HepG2 (cell line): Measurements from ENCODE around the gene DNAJB8. TPM values are rescaled to one million over a fixed set of nuclear protein-coding genes. Genes with fewer than 3 reads are reported as not detected.

Experiments
- ATAC-seq: fragments of 200-7000 bp; cut with Tn5 transposase; 3 replicates; pipeline ENCODE4 v1.9.1; 2020; ENCODE audit warnings: mild to moderate bottlenecking, moderate library complexity
- BruUV-seq: library from RNA; stranded (reverse); fragments of 400-500 nt; replicated peaks from 2 replicates; lab custom pipeline; 2021; lab: Mats Ljungman, UMichigan
- CTCF ChIA-PET: fragments of 300-600 bp; formaldehyde crosslinking; extraction: SDS; loops from one replicate; lab custom pipeline; 2021; ENCODE audit warnings: low total read pairs, inconsistent platforms, low intra/inter-chr PET ratio; lab: Yijun Ruan, JAX
- POLR2A ChIA-PET: fragments of 350-600 bp; sonication (Branson Sonifier 250); formaldehyde crosslinking; loops from one replicate; lab custom pipeline; 2020; ENCODE audit warnings: antibody characterized with exemption, inconsistent platforms; lab: Yijun Ruan, JAX
- DNase-seq: peaks from one replicate; pipeline ENCODE4 v3.0.0-alpha.2; 2015; ENCODE audit warnings: low spot score
- FAIRE-seq: peaks from 3 replicates; lab custom pipeline; 2011; peaks lifted over from hg19 to GRCh38; lab: Jason Lieb, UNC
- H2AFZ ChIP-seq: one replicate; pipeline ENCODE4 v1.6.1; 2011; ENCODE audit warnings: low read length, inconsistent platforms
- H3K27ac ChIP-seq: fragments of 300-600 bp; 3 replicates; pipeline ENCODE4 v1.8.0; 2011; ENCODE audit warnings: mixed run types, mild to moderate bottlenecking, mixed read lengths, low read length, inconsistent platforms; ENCODE audit not compliant: insufficient read depth; ENCODE audit errors: extremely low read length
- H3K27me3 ChIP-seq, 2 experiments: fragments of 200-600 bp in 1 of 2; 2 replicates in 1 of 2; 3 replicates in 1 of 2; pipeline versions ENCODE4 v1.6.0 to v1.8.0; 2011; ENCODE audit warnings: low read length in 2 of 2, mild to moderate bottlenecking in 2 of 2, moderate library complexity in 2 of 2, inconsistent platforms in 1 of 2; ENCODE audit not compliant: insufficient read depth in 2 of 2, control insufficient read depth in 1 of 2
- H3K36me3 ChIP-seq, 2 experiments: fragments of 200-600 bp in 1 of 2; replicated peaks in 1 of 2; 2 replicates in 1 of 2; 3 replicates in 1 of 2; pipeline versions ENCODE4 v1.5.1 to v1.8.0; 2011; ENCODE audit warnings: low read length in 2 of 2, inconsistent platforms in 1 of 2; ENCODE audit not compliant: insufficient read depth in 2 of 2, control insufficient read depth in 1 of 2
- H3K4me1 ChIP-seq: 2 replicates; pipeline ENCODE4 v1.5.1; 2012; ENCODE audit warnings: low read length, inconsistent platforms; ENCODE audit not compliant: insufficient read depth
- H3K4me2 ChIP-seq: 2 replicates; pipeline ENCODE4 v1.6.0; 2011; ENCODE audit warnings: low read depth, low read length, inconsistent platforms
- H3K4me3 ChIP-seq, 3 experiments: fragments of 200-600 bp in 1 of 3; sonication (generic), shearing (Covaris generic) in 1 of 3; replicated peaks in 1 of 3; 2 replicates each; pipeline ENCODE4 v1.5.1; 2011 to 2016; ENCODE audit warnings: low read length in 3 of 3, inconsistent platforms in 2 of 3, low read depth in 2 of 3, mild to moderate bottlenecking in 2 of 3, control low read depth in 1 of 3, mixed read lengths in 1 of 3; ENCODE audit not compliant: insufficient read depth in 1 of 3
- H3K79me2 ChIP-seq: one replicate; pipeline ENCODE4 v1.6.1; 2011; ENCODE audit warnings: low read length, inconsistent platforms; ENCODE audit not compliant: insufficient read depth
- H3K9ac ChIP-seq: 2 replicates; pipeline ENCODE4 v1.6.0; 2011; ENCODE audit warnings: mild to moderate bottlenecking, low read depth, low read length, inconsistent platforms; ENCODE audit not compliant: insufficient read depth
- H3K9me3 ChIP-seq: 2 replicates; pipeline ENCODE4 v1.5.1; 2012; ENCODE audit warnings: mild to moderate bottlenecking, low read length
- H4K20me1 ChIP-seq: 2 replicates; pipeline ENCODE4 v1.6.0; 2011; ENCODE audit warnings: inconsistent platforms, mild to moderate bottlenecking, low read length, moderate library complexity; ENCODE audit not compliant: insufficient read depth
- MAFF ChIP-seq: IDR thresholded peaks from 2 replicates; pipeline ENCODE4 v1.6.1; 2011; ENCODE audit warnings: low read depth, low read length, improper control_type of control experiment
- MAFK ChIP-seq, 2 experiments: IDR thresholded peaks in 1 of 2; conservative IDR thresholded peaks in 1 of 2; 2 replicates each; pipeline ENCODE4 v1.6.1; 2011; ENCODE audit warnings: improper control_type of control experiment in 2 of 2, low read length in 2 of 2
- SAP130 ChIP-seq: IDR thresholded peaks from 2 replicates; pipeline ENCODE4 v1.6.1; 2016; ENCODE audit warnings: low read depth
- YY1 ChIP-seq: IDR thresholded peaks from 2 replicates; pipeline ENCODE4 v1.6.1; 2011; ENCODE audit warnings: low read length, low read depth, moderate library complexity, mild to moderate bottlenecking; ENCODE audit not compliant: insufficient read depth, insufficient replicate concordance
- ZIK1 ChIP-seq: sonication (generic); formaldehyde crosslinking; IDR thresholded peaks from 2 replicates; pipeline ENCODE4 v1.5.0; 2020; ENCODE audit warnings: mild to moderate bottlenecking, low read depth, missing genetic modification reagents, borderline replicate concordance
- WGBS: methylation state at CpG from one replicate; pipeline ENCODE4 v1.1.6; 2017; ENCODE audit warnings: low lambda C conversion rate; 5-methylcytosine and 5-hydroxymethylcytosine counted together
- in situ Hi-C: cut with HindIII; loops from 2 replicates; pipeline ENCODE4 v1.10.0; 2017; ENCODE audit warnings: low pct_unique_long_range_greater_than_20kb; ENCODE audit not compliant: extremely low pct_ligation_motif_present
- intact Hi-C: fragments of 100-400 bp; cut with micrococcal nuclease; formaldehyde crosslinking; loops from one replicate; pipeline ENCODE4 v1.10.0; 2022; ENCODE audit not compliant: unreplicated experiment
- polyA plus RNA-seq, 8 experiments: library from polyadenylated mRNA; depleted of rRNA in 3 of 8; stranded (reverse) in 7 of 8; unstranded in 1 of 8; fragments of >200 nt; fragmentation: Illumina TruSeq in 4 of 8; extraction: Trizol in 4 of 8; gene quantifications; 2 replicates each; pipeline versions ENCODE4 v1.2.1 to v1.2.3, GENCODE V29; 2011 to 2016; ENCODE audit warnings: low read depth in 4 of 8, missing spikeins in 1 of 8, mixed read lengths in 1 of 8; ENCODE audit not compliant: insufficient read depth in 1 of 8
- total RNA-seq, 5 experiments: library from RNA; depleted of rRNA; stranded (reverse); fragments of >200 nt; fragmentation: Illumina TruSeq; extraction: Trizol; gene quantifications; 2 replicates each; pipeline ENCODE4 v1.2.3, GENCODE V29; 2016; ENCODE audit warnings: low read depth in 1 of 5
- TF ChIP-seq, protein P1 (sequence below): sonication (generic); formaldehyde crosslinking; IDR thresholded peaks from 2 replicates; pipeline ENCODE4 v1.4.0; 2020; ENCODE audit warnings: mild to moderate bottlenecking, missing genetic modification reagents
- TF ChIP-seq, protein P2 (sequence below): sonication (generic); formaldehyde crosslinking; IDR thresholded peaks from 2 replicates; pipeline ENCODE4 v1.4.0; 2020; ENCODE audit warnings: missing genetic modification reagents, borderline replicate concordance
- TF ChIP-seq, protein P3 (sequence below): sonication (generic); formaldehyde crosslinking; IDR thresholded peaks from 2 replicates; pipeline ENCODE4 v1.4.0; 2020; ENCODE audit warnings: mild to moderate bottlenecking, missing genetic modification reagents

DNAJB8 gene
- total and polyA plus RNA-seq, 2 of the 13 experiments (the other 11 are each of a cell fraction or from before 2014, with no cell fraction given), result not detected

DNA sequence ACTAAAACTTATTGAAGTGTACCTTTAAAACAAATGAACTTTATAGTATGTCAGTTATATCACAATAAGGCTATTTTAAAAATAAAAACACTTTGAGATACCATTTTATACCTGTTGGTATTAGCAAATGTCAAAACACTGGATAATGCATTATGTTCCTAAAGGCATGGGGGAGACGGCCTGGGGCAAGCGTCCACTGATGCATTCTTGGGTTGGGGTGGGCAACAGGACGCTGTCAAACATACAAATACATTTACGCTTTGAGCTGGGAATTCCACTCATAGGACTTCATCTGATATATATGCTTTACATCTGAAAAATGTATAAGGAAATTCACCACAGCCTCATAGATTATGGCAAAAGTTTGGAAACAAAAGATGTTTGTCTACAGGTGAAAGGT lies 33.9 kb upstream of the DNAJB8 start:
- DNase-seq (no peak), FAIRE-seq (no peak), ATAC-seq (no peak)
- Histone ChIP-seq H3K4me1 (no peaks in the 10 kb centered on the region), H3K79me2 (no peaks in the 10 kb centered on the region), H3K4me2 (no peak overlapping the region), H3K9me3 (no peaks in the 10 kb centered on the region), H3K9ac (no peak overlapping the region), H4K20me1 (0 out of 2 replicates have a peak, but pooled peaks cover 6% of the 10 kb centered on the region), H2AFZ (no peak overlapping the region), H3K27me3 (no peaks in the 10 kb centered on the region), H3K36me3 (0 out of 5 replicates have a peak, but pooled peaks cover 0 to 1% of the 10 kb centered on the region in 2 experiments), H3K27ac (no peak overlapping the region), H3K4me3 (no peak overlapping the region)
- no peak for TF ChIP-seq YY1
- 94% methylated on average over 4 of the region's 4 CpGs for WGBS
- BruUV-seq, result no TSS peak
- intact Hi-C loops (no loop called here), in situ Hi-C loops (no loop called here)
- POLR2A ChIA-PET, result no interaction called here
- CTCF ChIA-PET, result no interaction called here

DNA sequence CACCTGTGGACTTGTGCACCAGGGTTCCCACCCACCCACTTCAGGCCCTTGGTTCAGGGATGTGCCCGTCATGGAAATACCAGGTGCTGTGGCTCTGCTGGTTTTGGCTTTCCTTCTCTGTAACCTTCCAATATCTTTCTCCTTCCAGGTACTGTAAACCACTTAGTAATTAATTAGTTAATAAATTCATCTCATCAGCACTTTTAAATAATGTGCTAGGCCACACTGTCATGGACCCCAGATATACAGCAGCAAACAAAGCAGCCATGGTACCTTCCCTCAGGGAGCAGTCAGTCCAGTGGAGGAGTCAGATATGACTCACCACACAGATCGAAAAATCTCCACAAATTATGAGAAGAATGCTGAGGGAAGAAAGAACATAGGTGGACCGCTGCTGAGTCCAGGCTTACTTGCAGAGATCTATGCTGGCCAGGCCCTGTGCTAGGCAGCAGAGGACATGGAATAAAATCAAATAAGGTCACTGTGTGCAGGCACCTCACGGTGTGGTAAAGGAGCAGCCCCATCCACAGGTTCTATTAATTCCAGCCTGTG lies 33.1 kb upstream of the DNAJB8 start:
- POLR2A ChIA-PET, result no interaction called here
- no peak for DNase-seq

More for the DNA sequence above, 33.1 kb upstream of the DNAJB8 start:
- Histone ChIP-seq H3K79me2 (no peaks in the 10 kb centered on the region), H3K27ac (no peak overlapping the region), H2AFZ (no peak overlapping the region), H3K9ac (no peak overlapping the region), H3K27me3 (no peaks in the 10 kb centered on the region), H3K36me3 (0 out of 5 replicates have a peak, but pooled peaks cover 0 to 1% of the 10 kb centered on the region in 2 experiments), H4K20me1 (0 out of 2 replicates have a peak, but pooled peaks cover 6% of the 10 kb centered on the region), H3K4me3 (no peak overlapping the region), H3K4me1 (no peaks in the 10 kb centered on the region), H3K4me2 (no peak overlapping the region), H3K9me3 (no peaks in the 10 kb centered on the region)
- CTCF ChIA-PET, result no interaction called here
- TF ChIP-seq, protein P1, sequence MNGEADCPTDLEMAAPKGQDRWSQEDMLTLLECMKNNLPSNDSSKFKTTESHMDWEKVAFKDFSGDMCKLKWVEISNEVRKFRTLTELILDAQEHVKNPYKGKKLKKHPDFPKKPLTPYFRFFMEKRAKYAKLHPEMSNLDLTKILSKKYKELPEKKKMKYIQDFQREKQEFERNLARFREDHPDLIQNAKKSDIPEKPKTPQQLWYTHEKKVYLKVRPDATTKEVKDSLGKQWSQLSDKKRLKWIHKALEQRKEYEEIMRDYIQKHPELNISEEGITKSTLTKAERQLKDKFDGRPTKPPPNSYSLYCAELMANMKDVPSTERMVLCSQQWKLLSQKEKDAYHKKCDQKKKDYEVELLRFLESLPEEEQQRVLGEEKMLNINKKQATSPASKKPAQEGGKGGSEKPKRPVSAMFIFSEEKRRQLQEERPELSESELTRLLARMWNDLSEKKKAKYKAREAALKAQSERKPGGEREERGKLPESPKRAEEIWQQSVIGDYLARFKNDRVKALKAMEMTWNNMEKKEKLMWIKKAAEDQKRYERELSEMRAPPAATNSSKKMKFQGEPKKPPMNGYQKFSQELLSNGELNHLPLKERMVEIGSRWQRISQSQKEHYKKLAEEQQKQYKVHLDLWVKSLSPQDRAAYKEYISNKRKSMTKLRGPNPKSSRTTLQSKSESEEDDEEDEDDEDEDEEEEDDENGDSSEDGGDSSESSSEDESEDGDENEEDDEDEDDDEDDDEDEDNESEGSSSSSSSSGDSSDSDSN (CRISPR knock-in tag), result no peak
- TF ChIP-seq ZIK1 (CRISPR knock-in tag) (no peak), MAFK (conservative IDR thresholded peaks at IDR 0.05 in 1 of 2, IDR thresholded peaks at IDR 0.05 in 1 of 2; ENCODE audit: low read length in 2 of 2) (peak in 1 of 2 experiments; percentile 52; a peak in 2 of 4 replicates), MAFF (0 out of 2 replicates have a peak, but pooled peaks have one; percentile 22), SAP130 (no peak)
- TF ChIP-seq, protein P2, sequence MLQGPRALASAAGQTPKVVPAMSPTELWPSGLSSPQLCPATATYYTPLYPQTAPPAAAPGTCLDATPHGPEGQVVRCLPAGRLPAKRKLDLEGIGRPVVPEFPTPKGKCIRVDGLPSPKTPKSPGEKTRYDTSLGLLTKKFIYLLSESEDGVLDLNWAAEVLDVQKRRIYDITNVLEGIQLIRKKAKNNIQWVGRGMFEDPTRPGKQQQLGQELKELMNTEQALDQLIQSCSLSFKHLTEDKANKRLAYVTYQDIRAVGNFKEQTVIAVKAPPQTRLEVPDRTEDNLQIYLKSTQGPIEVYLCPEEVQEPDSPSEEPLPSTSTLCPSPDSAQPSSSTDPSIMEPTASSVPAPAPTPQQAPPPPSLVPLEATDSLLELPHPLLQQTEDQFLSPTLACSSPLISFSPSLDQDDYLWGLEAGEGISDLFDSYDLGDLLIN (CRISPR knock-in tag), result no peak
- TF ChIP-seq, protein P3, sequence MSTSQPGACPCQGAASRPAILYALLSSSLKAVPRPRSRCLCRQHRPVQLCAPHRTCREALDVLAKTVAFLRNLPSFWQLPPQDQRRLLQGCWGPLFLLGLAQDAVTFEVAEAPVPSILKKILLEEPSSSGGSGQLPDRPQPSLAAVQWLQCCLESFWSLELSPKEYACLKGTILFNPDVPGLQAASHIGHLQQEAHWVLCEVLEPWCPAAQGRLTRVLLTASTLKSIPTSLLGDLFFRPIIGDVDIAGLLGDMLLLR (CRISPR knock-in tag), result no peak
- in situ Hi-C loops, result no loop called here
- ATAC-seq, result no peak
- intact Hi-C loops, result no loop called here
- WGBS, result 95% methylated on average over 4 of the region's 4 CpGs
- FAIRE-seq, result no peak
- BruUV-seq, result no TSS peak
